A673 (cell line): Measurements from ENCODE around the gene CCR8.

ENCODE experiments used
- CTCF ChIP-seq: fragments of 300-800, 200-600 bp; sonication (generic); conservative IDR thresholded peaks from 2 replicates; pipeline ENCODE4 v1.5.1; 2017; ENCODE audit warnings: low read depth, mild to moderate bottlenecking, antibody characterized with exemption, low read length, moderate library complexity, mixed read lengths
- EZH2 ChIP-seq: fragments of 200-600 bp; sonication (generic); IDR thresholded peaks from 2 replicates; pipeline ENCODE4 v1.6.1; 2017; ENCODE audit warnings: borderline replicate concordance, low read depth, mild to moderate bottlenecking, mixed read lengths, antibody characterized with exemption, low read length; ENCODE audit not compliant: poor library complexity, severe bottlenecking

DNA sequence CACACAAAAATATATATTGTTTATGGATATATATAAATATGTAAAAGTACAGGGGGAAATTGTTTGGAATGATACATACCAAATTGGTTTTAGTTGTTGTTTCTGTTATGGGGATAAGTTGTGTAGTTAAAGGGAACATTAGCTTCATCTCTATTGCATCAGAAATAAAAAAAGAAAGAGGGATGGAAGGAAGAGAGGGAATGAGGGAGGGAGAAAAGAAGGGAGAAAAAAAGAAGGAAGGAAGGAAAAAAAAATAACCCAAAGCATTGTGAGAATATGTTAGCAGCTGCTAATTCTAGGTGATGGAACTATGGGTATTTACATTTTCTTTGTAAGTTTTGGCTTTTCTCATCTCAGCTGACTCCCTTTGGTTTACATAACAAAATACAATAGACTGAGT, 1.3 kb downstream of the CCR8 start:
- TF ChIP-seq CTCF, result no peak
- no peak for TF ChIP-seq EZH2
